IPS-NIHi7 (cell line): Measurements from ENCODE around the gene R3HDM2.

Source experiments
- DNase-seq: peaks from one replicate; pipeline ENCODE4 v3.0.0; 2012; ENCODE audit warnings: mixed read lengths; ENCODE audit errors: extremely low spot score

Gene R3HDM2

GRCh38 chr12:57467212-57467874 lies 36.5 kb upstream of the R3HDM2 start:
- no peak for DNase-seq

GRCh38 chr12:57465747-57466505 lies 35.1 kb upstream of the R3HDM2 start:
- DNase-seq = no peak

GRCh38 chr12:57465030-57465746 lies 34.3 kb upstream of the R3HDM2 start:
- DNase-seq = no peak

- DNase-seq = no peak
Measured at GRCh38 chr12:57464569-57464968, 33.7 kb upstream of the R3HDM2 start.

- DNase-seq = no peak
Measured at GRCh38 chr12:57462912-57463253, 32.0 kb upstream of the R3HDM2 start.

GRCh38 chr12:57462251-57462911 lies 31.5 kb upstream of the R3HDM2 start:
- peak; percentile 95 for DNase-seq

- DNase-seq = no peak
Measured at GRCh38 chr12:57461917-57462250, 31.0 kb upstream of the R3HDM2 start.

- DNase-seq = peak; percentile 85
Measured at GRCh38 chr12:57461276-57461916, 30.6 kb upstream of the R3HDM2 start.

GRCh38 chr12:57460841-57461275 lies 30.0 kb upstream of the R3HDM2 start:
- DNase-seq = no peak

GRCh38 chr12:57460468-57460784 lies 29.6 kb upstream of the R3HDM2 start:
- no peak for DNase-seq

- DNase-seq = no peak
Measured at GRCh38 chr12:57459750-57460467, 29.1 kb upstream of the R3HDM2 start, which contains the start of gene GLI1. Gene GLI1 (plus strand): TSS chr12:57459785. CDS start chr12:57463692, 3,907 bp downstream.

- DNase-seq = peak; percentile 74
Measured at GRCh38 chr12:57459055-57459749, 28.4 kb upstream of the R3HDM2 start.

- DNase-seq = no peak
Measured at GRCh38 chr12:57458665-57459054, 27.8 kb upstream of the R3HDM2 start.

GRCh38 chr12:57456737-57457490 lies 26.1 kb upstream of the R3HDM2 start:
- no peak for DNase-seq

GRCh38 chr12:57456145-57456700 lies 25.4 kb upstream of the R3HDM2 start:
- DNase-seq = peak; percentile 60

GRCh38 chr12:57455374-57456144 lies 24.7 kb upstream of the R3HDM2 start:
- no peak for DNase-seq

GRCh38 chr12:57454566-57455373 lies 23.9 kb upstream of the R3HDM2 start, which contains the start of gene INHBE:
Gene INHBE (plus strand): TSS chr12:57455307. CDS start chr12:57455537, 230 bp downstream.
- DNase-seq = peak; percentile 74

GRCh38 chr12:57454213-57454565 lies 23.3 kb upstream of the R3HDM2 start:
- no peak for DNase-seq
